Esophagus muscularis mucosa (tissue), 4 donors: ENCODE results near the gene FOXJ1. TPM values are rescaled to one million over a fixed set of nuclear protein-coding genes. Genes with fewer than 3 reads are reported as not detected.

Experiments used
- DNase-seq: peaks from one replicate; pipeline ENCODE4 v3.0.0-alpha.2; 2017; ENCODE audit errors: extremely low spot score
- H3K27ac ChIP-seq, 4 donors: fragments of 200-600 bp; sonication (generic); replicated peaks in 1 of 4; 1 replicate in 3 of 4; 2 replicates in 1 of 4; pipeline ENCODE4 v1.5.1; 2016 to 2019; ENCODE audit warnings: mild to moderate bottlenecking in 1 of 4
- H3K27me3 ChIP-seq, 4 donors: fragments of 200-600 bp; sonication (generic); one replicate each; pipeline versions ENCODE4 v1.5.1 to v1.6.0; 2016 to 2019
- H3K36me3 ChIP-seq, 4 donors: fragments of 200-600 bp; sonication (generic); one replicate each; pipeline ENCODE4 v1.5.1; 2016 to 2019
- H3K4me1 ChIP-seq, 4 donors: fragments of 200-600 bp; sonication (generic); one replicate each; pipeline ENCODE4 v1.5.1; 2016 to 2019
- H3K4me3 ChIP-seq, 4 donors: fragments of 200-600 bp; sonication (generic); 1 replicate in 2 of 4; 2 replicates in 2 of 4; pipeline ENCODE4 v1.5.1; 2016 to 2019; ENCODE audit warnings: mild to moderate bottlenecking in 4 of 4, moderate library complexity in 1 of 4
- H3K9me3 ChIP-seq, 4 donors: fragments of 200-600 bp; sonication (generic); 1 replicate in 3 of 4; 2 replicates in 1 of 4; pipeline ENCODE4 v1.5.1; 2016 to 2019
- EP300 ChIP-seq: sonication (generic); formaldehyde crosslinking; IDR thresholded peaks from one replicate; pipeline ENCODE4 v1.6.1; 2017; ENCODE audit warnings: antibody characterized with exemption
- POLR2A ChIP-seq: fragments of 450-650 bp; IDR thresholded peaks from one replicate; pipeline ENCODE4 v1.6.1; 2017; ENCODE audit warnings: antibody characterized with exemption, moderate library complexity, mild to moderate bottlenecking, low read depth
- POLR2AphosphoS5 ChIP-seq, 2 donors: sonication (generic); formaldehyde crosslinking; IDR thresholded peaks; one replicate each; pipeline ENCODE4 v1.6.1; 2017; ENCODE audit warnings: antibody characterized with exemption in 2 of 2
- WGBS: methylation state at CpG from one replicate; pipeline ENCODE4 v1.1.5; 2018; 5-methylcytosine and 5-hydroxymethylcytosine counted together
- intact Hi-C: fragments of 100-400 bp; cut with DNase I; formaldehyde crosslinking; loops from one replicate; pipeline ENCODE4 v1.15.1; 2023
- total RNA-seq, 4 donors: library from RNA; depleted of rRNA; stranded (reverse); fragments of >200 nt; gene quantifications; one replicate each; pipeline versions ENCODE4 v1.1.0 to v1.2.1, GENCODE V29; 2016
- TF ChIP-seq, protein P1 (sequence below), 3 experiments: fragments of 200-600 bp in 2 of 3; fragments of 450-650 bp in 1 of 3; sonication (generic) in 2 of 3; IDR thresholded peaks; one replicate each; pipeline ENCODE4 v1.5.1; 2017 to 2019; ENCODE audit warnings: antibody characterized with exemption in 3 of 3, mild to moderate bottlenecking in 2 of 3, moderate library complexity in 1 of 3

FOXJ1 gene
- total RNA-seq, 4 donors from 2014 or later, result 0.32 TPM; not detected in 3

GRCh38 chr17:76170114-76170513 is 29.1 kb upstream of the FOXJ1 start:
- H3K27me3 ChIP-seq, result no peaks in the 10 kb centered on the region
- DNase-seq, result no peak
- WGBS, result 100% methylated on average over 1 of the region's 1 CpG
- TF ChIP-seq POLR2AphosphoS5 (IDR thresholded peaks at IDR 0.05) (no peak), POLR2A (no peak), EP300 (no peak)
- TF ChIP-seq, protein P1, sequence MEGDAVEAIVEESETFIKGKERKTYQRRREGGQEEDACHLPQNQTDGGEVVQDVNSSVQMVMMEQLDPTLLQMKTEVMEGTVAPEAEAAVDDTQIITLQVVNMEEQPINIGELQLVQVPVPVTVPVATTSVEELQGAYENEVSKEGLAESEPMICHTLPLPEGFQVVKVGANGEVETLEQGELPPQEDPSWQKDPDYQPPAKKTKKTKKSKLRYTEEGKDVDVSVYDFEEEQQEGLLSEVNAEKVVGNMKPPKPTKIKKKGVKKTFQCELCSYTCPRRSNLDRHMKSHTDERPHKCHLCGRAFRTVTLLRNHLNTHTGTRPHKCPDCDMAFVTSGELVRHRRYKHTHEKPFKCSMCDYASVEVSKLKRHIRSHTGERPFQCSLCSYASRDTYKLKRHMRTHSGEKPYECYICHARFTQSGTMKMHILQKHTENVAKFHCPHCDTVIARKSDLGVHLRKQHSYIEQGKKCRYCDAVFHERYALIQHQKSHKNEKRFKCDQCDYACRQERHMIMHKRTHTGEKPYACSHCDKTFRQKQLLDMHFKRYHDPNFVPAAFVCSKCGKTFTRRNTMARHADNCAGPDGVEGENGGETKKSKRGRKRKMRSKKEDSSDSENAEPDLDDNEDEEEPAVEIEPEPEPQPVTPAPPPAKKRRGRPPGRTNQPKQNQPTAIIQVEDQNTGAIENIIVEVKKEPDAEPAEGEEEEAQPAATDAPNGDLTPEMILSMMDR (IDR thresholded peaks at IDR 0.05), result no peak
- no peak overlapping the region for H3K4me3 ChIP-seq
- H3K36me3 ChIP-seq, result no peaks in the 10 kb centered on the region
- H3K27ac ChIP-seq, result no peak overlapping the region
- H3K9me3 ChIP-seq, result no peaks in the 10 kb centered on the region
- no peaks in the 10 kb centered on the region for H3K4me1 ChIP-seq
- intact Hi-C loops, result no loop called here

DNA sequence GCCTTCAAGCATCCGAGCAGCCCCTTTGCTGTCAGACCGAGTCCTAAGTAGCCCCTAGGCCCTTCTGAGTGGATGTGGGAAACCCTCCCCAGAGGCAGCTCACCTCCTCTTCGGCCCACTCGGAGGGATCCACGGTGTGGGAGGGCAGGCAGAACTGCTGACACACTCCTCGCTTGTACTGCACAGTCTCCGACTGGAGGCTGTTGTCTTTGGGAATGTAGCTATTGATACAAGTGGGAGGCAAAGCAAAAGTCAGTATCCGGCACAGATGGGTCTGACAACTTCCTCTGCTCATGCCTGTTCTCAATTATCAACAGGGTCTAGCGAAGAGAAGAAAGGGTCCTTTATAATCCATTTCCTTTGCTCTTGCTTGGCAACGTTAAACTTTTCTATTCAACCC is 25.9 kb upstream of the FOXJ1 start:
- H3K36me3 ChIP-seq, result no peaks in the 10 kb centered on the region
- intact Hi-C loops, result no loop called here
- 88% methylated on average over 10 of the region's 10 CpGs for WGBS
- TF ChIP-seq POLR2AphosphoS5 (IDR thresholded peaks at IDR 0.05), result no peak
- TF ChIP-seq, protein P1 (IDR thresholded peaks at IDR 0.05), result no peak
- no peak for TF ChIP-seq EP300
- TF ChIP-seq POLR2A, result no peak
- H3K4me1 ChIP-seq, result no peaks in the 10 kb centered on the region
- H3K27ac ChIP-seq, result no peak overlapping the region
- H3K9me3 ChIP-seq, result no peaks in the 10 kb centered on the region
- no peaks in the 10 kb centered on the region for H3K27me3 ChIP-seq
- no peak for DNase-seq
- H3K4me3 ChIP-seq, result no peak overlapping the region

DNA sequence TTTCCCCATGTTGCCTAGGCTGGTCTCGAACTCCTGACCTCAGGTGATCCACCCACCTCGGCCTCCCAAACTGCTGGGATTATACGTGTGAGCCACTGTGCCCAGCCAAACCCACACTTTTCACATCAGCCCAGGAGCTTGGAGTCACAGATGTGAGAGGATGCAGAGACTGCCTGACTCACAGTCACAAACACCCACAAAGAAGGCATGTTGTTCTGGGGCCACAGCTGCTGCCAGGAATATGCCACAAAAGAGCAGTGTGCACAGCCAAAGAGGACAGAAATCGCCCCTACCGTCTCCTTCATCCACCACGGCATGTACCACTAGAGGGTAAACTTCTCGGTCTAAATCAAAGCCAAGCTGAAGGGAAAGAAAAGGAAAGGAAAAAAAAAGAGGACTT is 25.1 kb upstream of the FOXJ1 start:
- Histone ChIP-seq H3K4me3 (no peak overlapping the region), H3K27me3 (no peaks in the 10 kb centered on the region), H3K36me3 (no peaks in the 10 kb centered on the region), H3K4me1 (no peaks in the 10 kb centered on the region), H3K9me3 (no peaks in the 10 kb centered on the region), H3K27ac (no peak overlapping the region)
- intact Hi-C loops, result no loop called here
- TF ChIP-seq POLR2AphosphoS5 (IDR thresholded peaks at IDR 0.05) (no peak), EP300 (no peak), POLR2A (no peak)
- TF ChIP-seq, protein P1 (IDR thresholded peaks at IDR 0.05), result no peak
- WGBS, result 80% methylated on average over 7 of the region's 7 CpGs
- no peak for DNase-seq

DNA sequence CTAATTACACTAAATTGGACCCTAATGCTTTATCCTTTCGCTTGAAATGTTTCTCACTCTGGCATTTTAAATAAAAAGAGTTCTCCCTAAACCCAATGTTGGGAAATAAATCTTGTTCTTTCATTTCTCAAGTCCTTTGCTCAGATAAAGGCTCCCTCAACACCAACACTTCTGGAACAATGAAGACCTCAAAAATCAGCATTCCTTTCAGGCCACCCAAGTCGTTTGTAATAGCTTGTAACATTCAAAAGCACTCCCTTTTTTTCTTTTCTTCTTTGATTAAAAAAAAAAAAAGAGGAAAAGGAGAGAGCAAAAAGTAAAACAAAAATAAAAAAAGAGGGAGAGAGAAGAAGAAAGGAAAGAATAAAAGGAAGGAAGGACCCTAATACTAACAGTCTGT is 23.3 kb upstream of the FOXJ1 start:
- H3K9me3 ChIP-seq, result no peaks in the 10 kb centered on the region
- WGBS, result 75% methylated on average over 2 of the region's 2 CpGs
- no peaks in the 10 kb centered on the region for H3K4me1 ChIP-seq
- TF ChIP-seq EP300 (no peak), POLR2A (no peak), POLR2AphosphoS5 (IDR thresholded peaks at IDR 0.05) (no peak)
- TF ChIP-seq, protein P1 (IDR thresholded peaks at IDR 0.05), result no peak
- peaks cover 0 to 4% (median 0%) of the 10 kb centered on the region in 4 donors for H3K36me3 ChIP-seq
- intact Hi-C loops, result no loop called here
- no peak overlapping the region for H3K27ac ChIP-seq
- no peak overlapping the region for H3K4me3 ChIP-seq
- H3K27me3 ChIP-seq, result no peaks in the 10 kb centered on the region
- no peak for DNase-seq

DNA sequence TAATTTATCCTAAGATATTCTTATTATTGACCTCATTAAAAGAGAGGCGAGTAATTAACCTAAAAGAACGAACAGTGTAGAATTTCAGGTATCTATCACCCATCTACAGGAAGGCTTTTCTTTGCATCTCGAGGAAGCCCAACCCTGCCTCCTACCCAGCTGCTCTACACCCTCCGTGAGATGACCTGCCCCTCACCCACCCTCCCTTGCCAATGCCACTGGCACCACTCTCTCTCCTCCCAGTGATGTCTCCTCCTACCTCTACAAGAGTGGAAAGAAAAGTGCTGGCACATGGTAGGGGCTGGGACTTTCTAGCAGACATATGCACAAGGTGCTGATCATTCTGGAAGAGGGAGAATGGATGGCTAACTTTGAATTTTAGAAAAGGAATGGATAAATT is 22.9 kb upstream of the FOXJ1 start:
- intact Hi-C loops, result no loop called here
- no peak for DNase-seq
- Histone ChIP-seq H3K27ac (no peak overlapping the region), H3K27me3 (no peaks in the 10 kb centered on the region), H3K4me1 (no peaks in the 10 kb centered on the region), H3K9me3 (no peaks in the 10 kb centered on the region), H3K4me3 (no peak overlapping the region), H3K36me3 (peaks cover 0 to 4% (median 0%) of the 10 kb centered on the region in 4 donors)
- TF ChIP-seq POLR2AphosphoS5 (IDR thresholded peaks at IDR 0.05) (no peak), POLR2A (no peak), EP300 (no peak)
- TF ChIP-seq, protein P1 (IDR thresholded peaks at IDR 0.05), result no peak
- WGBS, result 93% methylated on average over 4 of the region's 4 CpGs
